Tibial nerve (tissue), 4 donors: Measurements from ENCODE around the gene HNRNPH1. TPM values are rescaled to one million over a fixed set of nuclear protein-coding genes. Genes with fewer than 3 reads are reported as not detected.

Experiments used
- DNase-seq, 2 donors: peaks; one replicate each; pipeline ENCODE4 v3.0.0-alpha.2; 2019; ENCODE audit warnings: low spot score in 2 of 2
- H3K27ac ChIP-seq, 4 donors: fragments of 200-600 bp; sonication (generic) in 3 of 4; one replicate each; pipeline ENCODE4 v1.5.1; 2017 to 2019; ENCODE audit warnings: mild to moderate bottlenecking in 1 of 4
- H3K27me3 ChIP-seq, 2 donors: fragments of 200-600 bp; sonication (generic) in 1 of 2; one replicate each; pipeline versions ENCODE4 v1.5.1 to v1.6.0; 2017 to 2019
- H3K36me3 ChIP-seq, 3 donors: fragments of 200-600 bp; sonication (generic); one replicate each; pipeline ENCODE4 v1.5.1; 2018 to 2019
- H3K4me1 ChIP-seq, 4 donors: fragments of 200-600 bp; sonication (generic) in 3 of 4; one replicate each; pipeline ENCODE4 v1.5.1; 2017 to 2019
- H3K4me3 ChIP-seq, 4 donors: fragments of 200-600 bp; sonication (generic) in 3 of 4; one replicate each; pipeline ENCODE4 v1.5.1; 2017 to 2019; ENCODE audit warnings: mild to moderate bottlenecking in 1 of 4, moderate library complexity in 1 of 4
- H3K9me3 ChIP-seq, 4 donors: fragments of 200-600 bp; sonication (generic) in 3 of 4; one replicate each; pipeline ENCODE4 v1.5.1; 2017 to 2019
- CTCF ChIP-seq, 5 experiments: fragments of 200-600 bp in 3 of 5; fragments of 450-650 bp in 2 of 5; sonication (generic) in 3 of 5; IDR thresholded peaks; one replicate each; pipeline ENCODE4 v1.5.1; 2016 to 2019; ENCODE audit warnings: antibody characterized with exemption in 5 of 5, mild to moderate bottlenecking in 3 of 5, moderate library complexity in 2 of 5
- EP300 ChIP-seq, 2 donors: sonication (generic); formaldehyde crosslinking; IDR thresholded peaks; one replicate each; pipeline ENCODE4 v1.6.1; 2017; ENCODE audit warnings: antibody characterized with exemption in 2 of 2, mild to moderate bottlenecking in 1 of 2
- POLR2A ChIP-seq, 2 donors: fragments of 450-650 bp; IDR thresholded peaks; one replicate each; pipeline ENCODE4 v1.6.1; 2017; ENCODE audit warnings: antibody characterized with exemption in 2 of 2, mild to moderate bottlenecking in 2 of 2, moderate library complexity in 2 of 2
- WGBS, 2 donors: methylation state at CpG; one replicate each; pipeline ENCODE4 v1.1.5; 2018; 5-methylcytosine and 5-hydroxymethylcytosine counted together
- total RNA-seq, 4 donors: library from RNA; depleted of rRNA; stranded (reverse); fragments of >200 nt; gene quantifications; one replicate each; pipeline ENCODE4 v1.1.0, GENCODE V29; 2016

HNRNPH1 gene
- total RNA-seq, 4 donors from 2014 or later = 473 to 711 (median 678) TPM

GRCh38 chr5:179606910-179607159 lies 16.6 kb downstream of the HNRNPH1 start:
- peaks cover 0 to 100% (median 10%) of the 10 kb centered on the region in 3 donors for H3K36me3 ChIP-seq
- H3K4me3 ChIP-seq = no peak overlapping the region
- WGBS, 2 donors = 89 to 94% methylated on average over 6 of the region's 6 CpGs
- DNase-seq = no peak
- H3K27me3 ChIP-seq = no peaks in the 10 kb centered on the region
- peaks cover 0 to 27% (median 2%) of the 10 kb centered on the region in 4 donors for H3K4me1 ChIP-seq
- no peaks in the 10 kb centered on the region for H3K9me3 ChIP-seq
- no peak overlapping the region for H3K27ac ChIP-seq
- no peak for TF ChIP-seq CTCF (IDR thresholded peaks at IDR 0.05)
- no peak for TF ChIP-seq POLR2A (IDR thresholded peaks at IDR 0.05)
- no peak for TF ChIP-seq EP300 (IDR thresholded peaks at IDR 0.05)

DNA sequence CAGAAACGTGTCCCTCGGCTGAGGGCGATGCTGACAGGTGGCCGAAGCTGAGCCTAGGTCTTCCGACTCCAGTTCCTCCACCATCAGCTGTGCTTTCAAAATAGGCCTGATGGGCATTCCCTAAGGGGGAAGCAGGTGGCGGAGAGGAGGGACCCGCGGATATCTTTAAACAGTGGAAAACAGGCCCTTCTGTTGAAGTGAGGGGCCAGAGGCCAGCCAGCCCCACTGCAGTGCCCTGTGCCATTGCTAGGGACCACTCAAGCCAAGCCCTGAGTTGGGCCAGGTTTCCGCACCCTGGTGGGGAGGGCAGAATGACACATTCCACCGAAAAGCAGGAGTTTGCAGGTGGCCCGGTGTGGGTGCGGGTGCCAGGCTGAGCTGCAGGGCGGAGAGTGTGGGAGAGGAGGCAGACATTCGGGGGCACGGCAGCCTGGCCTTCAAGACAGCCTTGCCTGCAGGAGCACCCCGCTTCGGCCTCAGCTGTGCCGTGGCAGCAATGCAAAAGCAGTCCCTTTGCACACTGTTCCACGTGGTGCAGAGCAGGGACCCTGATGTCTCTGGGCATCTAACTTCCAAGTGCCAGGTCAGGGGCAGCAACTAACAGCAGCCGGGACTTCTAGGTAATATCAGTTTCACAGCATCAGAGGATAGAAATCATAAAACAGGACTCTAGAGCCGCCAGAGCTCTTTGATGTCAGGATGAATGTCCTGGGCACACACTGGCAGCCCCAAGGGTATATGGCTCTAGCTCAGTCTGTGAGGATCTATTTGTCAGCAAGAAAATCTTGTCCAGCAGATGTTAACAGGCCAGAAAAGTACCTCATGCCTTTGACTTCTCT lies 17.2 kb downstream of the HNRNPH1 start:
- no peak for DNase-seq
- peaks cover 0 to 100% (median 10%) of the 10 kb centered on the region in 3 donors for H3K36me3 ChIP-seq
- WGBS, 2 donors = 82 to 83% methylated on average over 21 of the region's 21 CpGs
- H3K4me3 ChIP-seq = no peak overlapping the region
- peaks cover 0 to 23% (median 2%) of the 10 kb centered on the region in 4 donors for H3K4me1 ChIP-seq
- H3K27ac ChIP-seq = no peak overlapping the region
- TF ChIP-seq POLR2A (IDR thresholded peaks at IDR 0.05) (no peak), CTCF (IDR thresholded peaks at IDR 0.05) (no peak), EP300 (IDR thresholded peaks at IDR 0.05) (no peak)
- no peaks in the 10 kb centered on the region for H3K27me3 ChIP-seq
- no peaks in the 10 kb centered on the region for H3K9me3 ChIP-seq

DNA sequence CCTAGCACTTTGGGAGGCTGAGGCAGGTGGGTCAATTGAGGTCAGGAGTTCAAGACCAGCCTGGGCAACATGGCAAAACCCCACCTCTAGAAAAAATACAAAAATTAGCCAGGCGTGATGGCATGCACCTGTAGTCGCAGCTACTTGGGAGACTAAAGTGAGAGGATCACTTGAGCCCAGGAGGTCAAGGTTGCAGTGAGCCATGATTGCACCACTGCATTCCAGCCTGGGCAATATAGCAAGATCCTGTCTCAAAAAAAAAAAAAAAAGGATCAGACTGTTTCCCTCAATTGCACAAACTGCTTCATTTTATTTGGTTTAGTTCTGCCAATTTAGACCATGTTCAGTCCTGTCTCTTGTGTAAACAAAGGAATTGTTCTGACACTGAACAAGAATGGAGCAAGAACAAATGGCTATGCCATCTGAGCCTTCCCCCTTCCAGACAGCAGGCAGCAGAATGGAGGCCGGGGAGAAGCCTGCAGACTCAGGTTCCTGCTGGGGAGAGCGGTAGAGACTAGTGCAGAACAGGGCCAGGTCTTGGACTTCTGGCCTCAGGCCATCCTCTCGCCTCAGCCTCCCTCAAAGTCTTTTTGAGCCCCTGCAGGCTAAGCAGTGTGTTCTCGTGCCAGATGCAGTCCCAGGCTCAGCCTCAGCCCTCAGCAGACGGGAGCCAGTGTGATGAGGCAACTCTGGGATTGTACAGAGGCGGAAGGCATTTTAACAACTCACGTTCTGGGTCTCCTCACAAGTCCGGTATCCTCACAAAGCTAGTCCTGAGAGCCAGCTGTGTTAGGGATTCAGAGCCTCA lies 18.2 kb downstream of the HNRNPH1 start:
- Histone ChIP-seq H3K36me3 (peaks cover 0 to 98% (median 7%) of the 10 kb centered on the region in 3 donors), H3K4me1 (peaks cover 0 to 19% (median 2%) of the 10 kb centered on the region in 4 donors), H3K27ac (no peak overlapping the region), H3K27me3 (no peaks in the 10 kb centered on the region), H3K4me3 (no peak overlapping the region), H3K9me3 (no peaks in the 10 kb centered on the region)
- no peak for DNase-seq
- WGBS, 2 donors = 67 to 76% methylated on average over 10 of the region's 10 CpGs
- TF ChIP-seq POLR2A (IDR thresholded peaks at IDR 0.05) (no peak), CTCF (IDR thresholded peaks at IDR 0.05) (no peak), EP300 (IDR thresholded peaks at IDR 0.05) (no peak)

- H3K9me3 ChIP-seq = no peaks in the 10 kb centered on the region
- TF ChIP-seq EP300 (IDR thresholded peaks at IDR 0.05) (no peak), CTCF (IDR thresholded peaks at IDR 0.05) (no peak)
- peaks cover 0 to 10% (median under 1%) of the 10 kb centered on the region in 4 donors for H3K4me1 ChIP-seq
- no peaks in the 10 kb centered on the region for H3K27me3 ChIP-seq
- no peak for DNase-seq
- 84 to 90% methylated on average over 12 of the region's 12 CpGs for WGBS, 2 donors
- H3K36me3 ChIP-seq = peaks cover 0 to 98% (median 25%) of the 10 kb centered on the region in 3 donors
- H3K27ac ChIP-seq = no peak overlapping the region
- no peak overlapping the region for H3K4me3 ChIP-seq
Measured at GRCh38 chr5:179603308-179603707, 20.2 kb downstream of the HNRNPH1 start.
